Measurements from ENCODE around the gene GLYR1. TPM values are rescaled to one million over a fixed set of nuclear protein-coding genes. Genes with fewer than 3 reads are reported as not detected.
A peak's percentile ranks its signal among the peaks of the same experiment; 100 is the strongest.
"Not testable (repeated sequence)": the region's sequence is repeated elsewhere in the genome, so short reads cannot be mapped to it uniquely, and the experiment has no call there.

The GLYR1 gene
- polyA plus RNA-seq, 6 donors from 2014 or later: 27.8 to 49.6 (median 37.3) TPM

GRCh38 chr16:4795828-4796572, 51.1 kb downstream of the GLYR1 start:
- DNase-seq (no peak), ATAC-seq (ENCODE audit: low read depth in 2 of 2) (no peak)
- Mint-ChIP-seq H3K27me3 (no peaks in the 10 kb centered on the region), H3K4me1 (peaks cover 10 to 17% (median 11%) of the 10 kb centered on the region in 3 donors), H3K9me3 (no peaks in the 10 kb centered on the region), H3K36me3 (no peaks in the 10 kb centered on the region), H3K4me3 (no peak overlapping the region), H3K27ac (no peak overlapping the region)

DNA sequence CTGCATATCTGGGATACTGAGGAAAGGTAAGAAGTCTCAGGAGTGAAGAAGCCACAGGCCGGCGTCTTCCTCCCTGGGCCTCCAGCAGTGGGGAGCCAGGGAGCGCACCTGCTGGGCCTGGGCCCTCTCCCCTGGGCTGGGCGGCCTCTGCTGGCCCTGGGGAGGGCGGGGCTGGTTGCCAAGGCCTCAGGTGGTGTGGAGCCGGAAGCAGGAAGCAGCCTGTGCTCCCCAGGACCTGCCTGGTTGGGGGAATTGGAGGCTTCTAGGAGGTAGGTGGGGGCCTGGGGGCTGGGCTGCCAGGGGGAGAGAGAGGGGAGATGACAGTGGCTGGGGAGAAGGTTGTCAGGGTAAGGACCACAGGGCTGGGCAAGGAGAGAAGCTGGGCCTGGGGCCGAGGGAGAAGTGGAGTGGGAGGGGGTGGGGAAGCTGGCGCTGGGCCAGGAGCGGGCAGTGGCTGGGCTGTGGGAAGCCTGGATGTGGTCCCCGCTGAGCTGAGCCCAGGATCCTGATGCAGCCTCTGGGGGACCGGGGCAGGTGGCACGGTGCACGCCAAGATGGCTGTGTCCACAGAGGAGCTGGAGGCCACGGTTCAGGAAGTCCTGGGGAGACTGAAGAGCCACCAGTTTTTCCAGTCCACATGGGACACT, 51.8 kb downstream of the GLYR1 start, which contains the start of gene SMIM22:
Gene SMIM22 (plus strand): TSS at position 189 of the 647 bp plus-strand sequence. CDS start 366 bp downstream, at position 555.
- no peaks in the 10 kb centered on the region for H3K36me3 Mint-ChIP-seq
- no peaks in the 10 kb centered on the region for H3K9me3 Mint-ChIP-seq
- H3K27me3 Mint-ChIP-seq: no peaks in the 10 kb centered on the region
- H3K4me3 Mint-ChIP-seq: no peak within 1 kb of the TSS
- ATAC-seq (ENCODE audit: low read depth in 2 of 2) (no peak), DNase-seq (no peak)
- H3K27ac Mint-ChIP-seq: no peak within 1 kb of the TSS
- H3K4me1 Mint-ChIP-seq: peaks cover 3 to 10% (median 5%) of the 10 kb centered on the region in 3 donors

- Mint-ChIP-seq H3K27ac (no peak overlapping the region), H3K27me3 (peaks cover 0 to 2% (median 0%) of the 10 kb centered on the region in 3 donors), H3K9me3 (no peaks in the 10 kb centered on the region), H3K36me3 (no peaks in the 10 kb centered on the region), H3K4me3 (no peak overlapping the region), H3K4me1 (no peaks in the 10 kb centered on the region)
- ATAC-seq (ENCODE audit: low read depth in 2 of 2): no peak
- DNase-seq: no peak
These were observed 54.1 kb downstream of the GLYR1 start for GRCh38 chr16:4792951-4793513.

DNA sequence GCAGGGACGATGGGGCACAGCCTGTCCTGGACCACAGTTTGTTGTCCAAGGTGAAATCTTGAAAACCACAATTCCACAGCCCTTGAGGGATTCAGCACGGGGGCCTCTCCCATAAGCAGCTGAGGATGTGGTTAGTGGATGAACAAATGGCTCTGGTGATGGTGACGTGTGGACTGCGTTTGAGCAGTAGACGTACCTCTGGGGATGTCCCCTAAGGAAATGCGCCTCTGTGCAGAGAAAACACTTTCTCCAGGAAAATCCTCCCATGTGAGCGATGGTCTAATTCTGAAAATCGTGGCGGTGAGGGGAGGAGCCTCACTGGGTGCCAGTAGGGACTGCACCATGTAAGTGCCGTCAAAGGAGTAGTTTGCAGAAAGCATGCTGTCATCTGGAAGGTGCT, 56.2 kb downstream of the GLYR1 start:
- Mint-ChIP-seq H3K4me3 (no peak overlapping the region), H3K27me3 (peaks cover 0 to 7% (median 0%) of the 10 kb centered on the region in 3 donors), H3K27ac (peak overlapping the region in 1 of 6 donors; percentile 88), H3K4me1 (no peaks in the 10 kb centered on the region), H3K9me3 (no peaks in the 10 kb centered on the region), H3K36me3 (no peaks in the 10 kb centered on the region)
- ATAC-seq (ENCODE audit: low read depth in 2 of 2) (no peak), DNase-seq (no peak)

- H3K9me3 Mint-ChIP-seq: no peaks in the 10 kb centered on the region
- no peak overlapping the region for H3K27ac Mint-ChIP-seq
- peaks cover 0 to 7% (median 0%) of the 10 kb centered on the region in 3 donors for H3K27me3 Mint-ChIP-seq
- H3K36me3 Mint-ChIP-seq: no peaks in the 10 kb centered on the region
- H3K4me1 Mint-ChIP-seq: no peaks in the 10 kb centered on the region
- no peak overlapping the region for H3K4me3 Mint-ChIP-seq
- DNase-seq (no peak), ATAC-seq (ENCODE audit: low read depth in 2 of 2) (no peak)
These were observed 56.8 kb downstream of the GLYR1 start for GRCh38 chr16:4790261-4790660.

- Mint-ChIP-seq H3K9me3 (no peaks in the 10 kb centered on the region), H3K4me3 (no peak overlapping the region), H3K4me1 (no peaks in the 10 kb centered on the region), H3K27me3 (peaks cover 0 to 7% (median 0%) of the 10 kb centered on the region in 3 donors), H3K27ac (no peak overlapping the region), H3K36me3 (no peaks in the 10 kb centered on the region)
- no peak for DNase-seq
- ATAC-seq (ENCODE audit: low read depth in 2 of 2): no peak
These were observed 58.2 kb downstream of the GLYR1 start for GRCh38 chr16:4788910-4789309.

GRCh38 chr16:4788489-4788889, 58.6 kb downstream of the GLYR1 start:
- Mint-ChIP-seq H3K9me3 (no peaks in the 10 kb centered on the region), H3K4me1 (no peaks in the 10 kb centered on the region), H3K27me3 (peaks cover 0 to 7% (median 0%) of the 10 kb centered on the region in 3 donors), H3K4me3 (no peak overlapping the region), H3K36me3 (no peaks in the 10 kb centered on the region), H3K27ac (no peak overlapping the region)
- ATAC-seq (ENCODE audit: low read depth in 2 of 2) (no peak), DNase-seq (no peak)

DNA sequence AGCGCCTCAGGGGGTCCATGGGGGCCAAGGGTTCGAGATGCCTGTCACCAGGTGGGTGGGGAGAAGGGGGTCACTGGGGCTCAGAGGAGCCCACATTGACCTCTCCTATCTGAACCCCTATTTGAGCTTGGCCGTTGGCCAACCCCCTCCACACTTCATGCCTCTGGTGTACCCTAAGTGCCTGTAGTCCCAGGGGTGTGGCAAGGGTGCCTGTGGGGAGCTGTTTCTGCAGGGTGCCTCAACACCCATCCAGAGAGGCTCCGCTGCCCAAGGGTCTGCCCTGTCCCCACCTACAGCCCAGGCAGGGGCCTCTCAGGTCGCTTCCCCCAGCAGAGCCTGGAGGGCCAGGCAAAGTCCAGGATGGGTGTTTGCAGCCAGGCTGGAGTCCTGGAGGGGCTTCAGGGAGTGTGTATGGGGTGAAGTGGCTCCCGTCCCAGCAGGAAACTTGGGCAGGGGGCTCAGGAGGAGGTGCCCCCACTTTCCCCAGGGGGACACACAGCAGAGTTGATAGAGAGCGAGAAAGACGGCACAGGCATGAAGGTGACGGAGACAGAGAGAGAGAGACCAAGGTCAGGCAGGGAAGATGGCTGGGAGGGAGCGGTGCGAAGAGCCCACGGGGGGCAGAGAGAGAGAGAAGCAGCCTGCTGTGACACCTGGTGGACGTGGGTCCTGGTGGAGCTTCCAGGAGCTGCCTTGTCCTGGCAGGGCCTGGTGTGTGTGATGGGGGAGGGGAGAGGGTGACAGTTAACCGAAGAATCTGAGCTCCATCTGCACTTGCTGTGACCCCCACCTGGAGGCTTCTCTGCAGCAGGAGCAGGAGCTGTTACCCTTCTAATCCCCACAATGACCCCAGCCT, 59.2 kb downstream of the GLYR1 start, which contains the start of gene SEPTIN12:
Gene SEPTIN12 (minus strand): TSS at position 719 of the 856 bp plus-strand sequence. CDS start 700 bp downstream, at position 19.
- H3K9me3 Mint-ChIP-seq: no peaks in the 10 kb centered on the region
- no peak within 1 kb of the TSS for H3K4me3 Mint-ChIP-seq
- ATAC-seq (ENCODE audit: low read depth in 2 of 2) (no peak), DNase-seq (no peak)
- H3K36me3 Mint-ChIP-seq: no peaks in the 10 kb centered on the region
- H3K4me1 Mint-ChIP-seq: peaks cover 0 to 3% (median 0%) of the 10 kb centered on the region in 3 donors
- peaks cover 0 to 7% (median 0%) of the 10 kb centered on the region in 3 donors for H3K27me3 Mint-ChIP-seq
- H3K27ac Mint-ChIP-seq: peak within 1 kb of the TSS in 1 of 6 donors; percentile 89

DNA sequence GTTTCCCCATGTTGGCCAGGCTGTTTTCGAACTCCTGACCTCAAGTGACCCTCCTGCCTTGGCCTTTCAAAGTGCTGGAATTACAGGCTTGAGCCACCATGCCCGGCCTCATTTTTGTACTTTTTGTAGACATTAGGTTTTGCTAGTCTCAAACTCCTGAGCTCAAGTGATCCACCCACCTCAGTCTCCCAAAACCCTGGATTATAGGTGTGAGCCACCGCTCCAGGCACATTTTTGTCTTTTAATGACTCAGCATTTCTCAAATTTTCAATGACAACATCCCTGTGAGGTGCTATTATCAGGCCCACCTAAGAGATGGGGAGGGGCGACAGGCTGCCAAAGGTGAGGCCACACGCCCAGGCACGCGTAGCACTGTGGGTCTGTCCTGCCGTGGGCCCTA, 60.0 kb downstream of the GLYR1 start:
- ATAC-seq (ENCODE audit: low read depth in 2 of 2) (no peak), DNase-seq (no peak)
- Mint-ChIP-seq H3K4me1 (peaks cover 0 to 3% (median 0%) of the 10 kb centered on the region in 3 donors), H3K4me3 (no peak overlapping the region), H3K27me3 (peaks cover 0 to 7% (median 0%) of the 10 kb centered on the region in 3 donors), H3K9me3 (no peaks in the 10 kb centered on the region), H3K27ac (no peak overlapping the region), H3K36me3 (no peaks in the 10 kb centered on the region)

DNA sequence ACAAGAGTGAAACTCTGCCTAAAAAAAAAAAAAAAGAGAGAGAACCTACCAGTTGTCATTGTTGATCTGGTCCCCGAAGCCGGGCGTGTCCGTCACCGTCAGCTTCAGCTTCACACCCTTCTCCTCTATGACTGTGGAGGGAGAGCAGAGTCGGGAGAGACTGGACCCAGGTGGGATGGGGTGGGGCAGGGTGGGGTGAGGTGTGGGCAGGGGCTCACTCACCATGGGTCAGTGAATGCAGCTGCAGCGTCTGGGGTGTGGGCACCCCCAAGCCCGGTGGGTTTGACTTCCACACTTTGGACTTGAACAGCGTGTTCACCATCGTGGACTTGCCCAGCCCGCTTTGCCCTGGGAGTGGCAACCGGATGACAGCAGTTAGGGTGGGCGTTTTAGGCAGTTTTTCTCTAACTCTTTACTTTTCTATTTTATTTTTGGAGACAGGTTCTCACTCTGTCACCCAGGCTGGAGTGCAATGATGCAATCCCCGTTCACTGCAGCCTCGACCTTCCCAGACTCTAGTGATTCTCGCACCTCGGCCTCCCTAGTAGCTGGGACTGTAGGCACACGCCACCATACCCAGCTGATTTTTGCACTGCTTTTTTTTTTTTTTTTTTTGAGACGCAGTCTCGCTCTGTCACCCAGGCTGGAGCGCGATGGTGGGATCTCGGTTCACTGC, 61.2 kb downstream of the GLYR1 start:
- DNase-seq (no peak), ATAC-seq (ENCODE audit: low read depth in 2 of 2) (no peak)
- Mint-ChIP-seq H3K9me3 (no peaks in the 10 kb centered on the region), H3K27me3 (peaks cover 0 to 7% (median 0%) of the 10 kb centered on the region in 3 donors), H3K36me3 (no peaks in the 10 kb centered on the region), H3K4me1 (peaks cover 0 to 3% (median 0%) of the 10 kb centered on the region in 3 donors), H3K4me3 (no peak overlapping the region), H3K27ac (no peak overlapping the region)

- not testable (repeated sequence) for H3K4me1 Mint-ChIP-seq; H3K27me3 Mint-ChIP-seq; H3K27ac Mint-ChIP-seq; H3K4me3 Mint-ChIP-seq; H3K36me3 Mint-ChIP-seq; ATAC-seq (ENCODE audit: low read depth in 2 of 2); DNase-seq; H3K9me3 Mint-ChIP-seq
These were observed 62.6 kb downstream of the GLYR1 start for GRCh38 chr16:4784444-4784987.

DNA sequence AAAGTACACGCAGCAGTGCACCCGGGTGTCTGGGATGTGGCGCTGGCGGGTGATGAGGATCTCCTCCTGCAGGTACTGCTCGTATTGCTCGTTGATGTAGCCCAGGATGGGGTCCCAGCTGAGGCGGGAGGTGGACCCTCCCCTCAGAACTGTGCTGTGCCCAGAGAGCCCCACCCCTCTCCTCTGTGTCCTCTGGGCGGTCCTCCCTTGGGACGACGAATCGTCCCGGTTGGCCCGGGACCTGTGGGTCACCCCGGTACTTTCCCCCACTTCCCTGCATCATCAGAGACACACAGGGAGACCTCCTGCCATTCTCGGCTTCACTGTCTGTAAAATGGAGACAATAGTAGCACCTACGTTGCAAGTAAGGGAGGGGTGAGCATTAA, 63.1 kb downstream of the GLYR1 start:
- peak overlapping the region in 1 of 6 donors; percentile 30 for H3K27ac Mint-ChIP-seq

More for the DNA sequence above, 63.1 kb downstream of the GLYR1 start:
- H3K4me1 Mint-ChIP-seq: peaks cover 0 to 3% (median 0%) of the 10 kb centered on the region in 3 donors
- peaks cover 0 to 7% (median 0%) of the 10 kb centered on the region in 3 donors for H3K27me3 Mint-ChIP-seq
- no peak for DNase-seq
- no peak overlapping the region for H3K4me3 Mint-ChIP-seq
- no peak for ATAC-seq (ENCODE audit: low read depth in 2 of 2)
- H3K36me3 Mint-ChIP-seq: no peaks in the 10 kb centered on the region
- no peaks in the 10 kb centered on the region for H3K9me3 Mint-ChIP-seq

Data from naive B cell (primary cell).